NCI-H524 (cell line): ENCODE results near the gene SLC22A5.
"Not testable (repeated sequence)": the region's sequence is repeated elsewhere in the genome, so short reads cannot be mapped to it uniquely, and the experiment has no call there.

Experiments
- DNase-seq, 2 experiments: peaks; one replicate each; lab custom pipeline; 2025; lab: John Stamatoyannopoulos, UW

Gene SLC22A5

GRCh38 chr5:132427281-132428146 is 58.0 kb downstream of the SLC22A5 start:
- no peak for DNase-seq

- no peak for DNase-seq
Observed at GRCh38 chr5:132428147-132428482, 58.6 kb downstream of the SLC22A5 start.

- no peak for DNase-seq
Observed at GRCh38 chr5:132428484-132429462, 59.3 kb downstream of the SLC22A5 start.

- no peak for DNase-seq
Observed at GRCh38 chr5:132429463-132430440, 60.2 kb downstream of the SLC22A5 start.

- DNase-seq = no peak
Observed at GRCh38 chr5:132430746-132431145, 61.2 kb downstream of the SLC22A5 start.

- no peak for DNase-seq
Observed at GRCh38 chr5:132431632-132432031, 62.1 kb downstream of the SLC22A5 start.

- no peak for DNase-seq
Observed at GRCh38 chr5:132433141-132433540, 63.6 kb downstream of the SLC22A5 start.

- no peak for DNase-seq
Observed at GRCh38 chr5:132434416-132435286, 65.1 kb downstream of the SLC22A5 start.

GRCh38 chr5:132435447-132435846 is 65.9 kb downstream of the SLC22A5 start:
- DNase-seq = no peak

- no peak for DNase-seq
Observed at GRCh38 chr5:132435886-132436285, 66.4 kb downstream of the SLC22A5 start.

- no peak for DNase-seq
Observed at GRCh38 chr5:132436936-132437335, 67.4 kb downstream of the SLC22A5 start.

GRCh38 chr5:132437604-132438266 is 68.2 kb downstream of the SLC22A5 start:
- no peak for DNase-seq

- DNase-seq = not testable (repeated sequence)
Observed at GRCh38 chr5:132438267-132438645, 68.7 kb downstream of the SLC22A5 start.

GRCh38 chr5:132438917-132439316 is 69.4 kb downstream of the SLC22A5 start:
- no peak for DNase-seq

GRCh38 chr5:132439521-132440089 is 70.1 kb downstream of the SLC22A5 start:
- no peak for DNase-seq

GRCh38 chr5:132444061-132444460 is 74.6 kb downstream of the SLC22A5 start:
- DNase-seq = no peak
